HEK293 (cell line): ENCODE data around the gene CD81.

ENCODE experiments used
- EGR2 ChIP-seq: fragments of 450-650 bp; formaldehyde crosslinking; IDR thresholded peaks from 2 replicates; pipeline ENCODE4 v1.5.1; 2016; ENCODE audit warnings: low read depth, missing biosample characterization, missing genetic modification characterization
- GLIS2 ChIP-seq: fragments of 450-650 bp; formaldehyde crosslinking; IDR thresholded peaks from 2 replicates; pipeline ENCODE4 v1.5.1; 2016; ENCODE audit warnings: missing biosample characterization, missing genetic modification characterization
- KLF10 ChIP-seq: fragments of 450-650 bp; IDR thresholded peaks from 2 replicates; pipeline ENCODE4 v1.5.1; 2018; ENCODE audit warnings: missing biosample characterization, mild to moderate bottlenecking, missing genetic modification characterization
- KLF16 ChIP-seq: fragments of 450-650 bp; formaldehyde crosslinking; IDR thresholded peaks from 2 replicates; pipeline ENCODE4 v1.5.1; 2017; ENCODE audit warnings: missing biosample characterization, missing genetic modification characterization
- KLF8 ChIP-seq: fragments of 450-650 bp; formaldehyde crosslinking; IDR thresholded peaks from 2 replicates; pipeline ENCODE4 v1.5.1; 2016; ENCODE audit warnings: missing biosample characterization, missing genetic modification characterization
- KLF9 ChIP-seq: fragments of 450-650 bp; formaldehyde crosslinking; IDR thresholded peaks from 2 replicates; pipeline ENCODE4 v1.5.1; 2016; ENCODE audit warnings: missing biosample characterization, missing genetic modification characterization, low read depth
- MYNN ChIP-seq: fragments of 450-650 bp; formaldehyde crosslinking; IDR thresholded peaks from 2 replicates; pipeline ENCODE4 v1.5.1; 2016; ENCODE audit warnings: missing biosample characterization, missing genetic modification characterization, borderline replicate concordance
- SP3 ChIP-seq: fragments of 450-650 bp; formaldehyde crosslinking; IDR thresholded peaks from 2 replicates; pipeline ENCODE4 v1.5.1; 2016; ENCODE audit warnings: missing biosample characterization, missing genetic modification characterization
- WT1 ChIP-seq: fragments of 450-650 bp; formaldehyde crosslinking; IDR thresholded peaks from 2 replicates; pipeline ENCODE4 v1.5.1; 2016; ENCODE audit warnings: missing biosample characterization, missing genetic modification characterization
- ZBTB21 ChIP-seq: fragments of 450-650 bp; formaldehyde crosslinking; IDR thresholded peaks from 2 replicates; pipeline ENCODE4 v1.5.1; 2017; ENCODE audit warnings: missing biosample characterization, missing genetic modification characterization
- ZNF114 ChIP-seq: fragments of 450-650 bp; formaldehyde crosslinking; IDR thresholded peaks from 2 replicates; pipeline ENCODE4 v1.5.0; 2017; ENCODE audit warnings: missing biosample characterization, missing genetic modification characterization
- ZNF146 ChIP-seq: fragments of 450-650 bp; formaldehyde crosslinking; IDR thresholded peaks from 2 replicates; pipeline ENCODE4 v1.5.1; 2016; ENCODE audit warnings: missing biosample characterization, missing genetic modification characterization
- ZNF155 ChIP-seq: fragments of 450-650 bp; formaldehyde crosslinking; IDR thresholded peaks from 2 replicates; pipeline ENCODE4 v1.5.1; 2016; ENCODE audit warnings: missing biosample characterization, missing genetic modification characterization
- ZNF248 ChIP-seq: fragments of 450-650 bp; formaldehyde crosslinking; IDR thresholded peaks from 2 replicates; pipeline ENCODE4 v1.5.1; 2017; ENCODE audit warnings: missing biosample characterization, missing genetic modification characterization
- ZNF354C ChIP-seq: fragments of 450-650 bp; formaldehyde crosslinking; IDR thresholded peaks from 2 replicates; pipeline ENCODE4 v1.5.1; 2016; ENCODE audit warnings: missing biosample characterization, missing genetic modification characterization, low read depth, borderline replicate concordance
- ZNF398 ChIP-seq: fragments of 450-650 bp; formaldehyde crosslinking; IDR thresholded peaks from 2 replicates; pipeline ENCODE4 v1.5.1; 2017; ENCODE audit warnings: missing biosample characterization, missing genetic modification characterization
- ZNF416 ChIP-seq: fragments of 450-650 bp; formaldehyde crosslinking; IDR thresholded peaks from 2 replicates; pipeline ENCODE4 v1.5.1; 2016; ENCODE audit warnings: missing biosample characterization, missing genetic modification characterization
- ZNF423 ChIP-seq: fragments of 450-650 bp; formaldehyde crosslinking; IDR thresholded peaks from 2 replicates; pipeline ENCODE4 v1.5.1; 2016; ENCODE audit warnings: missing biosample characterization, missing genetic modification characterization
- ZNF449 ChIP-seq: fragments of 450-650 bp; formaldehyde crosslinking; IDR thresholded peaks from 2 replicates; pipeline ENCODE4 v1.5.1; 2017; ENCODE audit warnings: missing biosample characterization, mild to moderate bottlenecking, missing genetic modification characterization, moderate library complexity
- ZNF530 ChIP-seq: fragments of 450-650 bp; formaldehyde crosslinking; IDR thresholded peaks from 2 replicates; pipeline ENCODE4 v1.5.1; 2016; ENCODE audit warnings: low read depth, missing biosample characterization, missing genetic modification characterization
- ZNF544 ChIP-seq: fragments of 450-650 bp; formaldehyde crosslinking; IDR thresholded peaks from 2 replicates; pipeline ENCODE4 v1.5.0; 2017; ENCODE audit warnings: missing biosample characterization, missing genetic modification characterization
- ZNF792 ChIP-seq: fragments of 450-650 bp; formaldehyde crosslinking; IDR thresholded peaks from 2 replicates; pipeline ENCODE4 v1.5.1; 2016; ENCODE audit warnings: missing biosample characterization, missing genetic modification characterization
- ZNF830 ChIP-seq: fragments of 450-650 bp; IDR thresholded peaks from 2 replicates; pipeline ENCODE4 v1.5.0; 2018; ENCODE audit warnings: missing biosample characterization, missing genetic modification characterization, low read depth, mild to moderate bottlenecking, moderate library complexity
- ZSCAN18 ChIP-seq: fragments of 450-650 bp; formaldehyde crosslinking; IDR thresholded peaks from 2 replicates; pipeline ENCODE4 v1.5.1; 2016; ENCODE audit warnings: missing biosample characterization, missing genetic modification characterization

The CD81 gene

GRCh38 chr11:2443881-2444820 lies 67.0 kb downstream of the CD81 start, which contains the start of gene TRPM5 (continued):
- TF ChIP-seq ZBTB21 (tag by site-specific recombination) (no peak), KLF8 (tag by site-specific recombination) (no peak), ZNF830 (tag by site-specific recombination) (no peak), ZNF544 (no peak), ZNF398 (tag by site-specific recombination) (peak; percentile 67), ZNF449 (tag by site-specific recombination) (no peak), ZNF792 (tag by site-specific recombination) (no peak), GLIS2 (0 out of 2 replicates have a peak, but pooled peaks have one; percentile 42), ZNF354C (tag by site-specific recombination) (no peak), ZNF423 (tag by site-specific recombination) (peak; percentile 37; the same call in 1 of the 2 replicates), EGR2 (tag by site-specific recombination) (peak; percentile 29; the same call in 1 of the 2 replicates), WT1 (tag by site-specific recombination) (no peak), ZNF248 (tag by site-specific recombination) (no peak), ZSCAN18 (no peak), ZNF114 (tag by site-specific recombination) (no peak), ZNF416 (tag by site-specific recombination) (no peak), KLF16 (no peak), ZNF146 (no peak), SP3 (tag by site-specific recombination) (peak; percentile 36; the same call in 1 of the 2 replicates), ZNF155 (tag by site-specific recombination) (no peak), MYNN (tag by site-specific recombination) (no peak), KLF9 (peak; percentile 43; the same call in 1 of the 2 replicates), KLF10 (no peak), ZNF530 (tag by site-specific recombination) (no peak)
- TF ChIP-seq, all 188 proteins: peak for 12
